A673 (cell line): ENCODE data around the gene USP48. TPM values are rescaled to one million over a fixed set of nuclear protein-coding genes. Genes with fewer than 3 reads are reported as not detected.

Experiments
- BruUV-seq: library from RNA; stranded (reverse); fragments of 400-500 nt; replicated peaks from 2 replicates; lab custom pipeline; 2021; lab: Mats Ljungman, UMichigan
- CTCF ChIA-PET: fragments of 300-600 bp; sonication (Branson Sonifier 250); formaldehyde crosslinking; loops from one replicate; lab custom pipeline; 2022; ENCODE audit warnings: antibody characterized with exemption; lab: Charles Lee
- POLR2A ChIA-PET: fragments of 300-600 bp; sonication (Branson Sonifier 250); formaldehyde crosslinking; loops from one replicate; lab custom pipeline; 2022; ENCODE audit warnings: antibody characterized with exemption; ENCODE audit not compliant: low non-redundant PET; lab: Charles Lee
- DNase-seq: peaks from one replicate; pipeline ENCODE4 v3.0.0-alpha.2; 2015; ENCODE audit warnings: low spot score
- H3K27ac ChIP-seq: fragments of 200-600 bp; sonication (generic); 2 replicates; pipeline ENCODE4 v1.5.1; 2016; ENCODE audit warnings: mixed run types, low read depth, mild to moderate bottlenecking, mixed read lengths, antibody characterized with exemption, low read length; ENCODE audit not compliant: poor library complexity, severe bottlenecking
- H3K27me3 ChIP-seq: fragments of 200-600 bp; sonication (generic); replicated peaks from 2 replicates; pipeline ENCODE4 v1.6.1; 2017; ENCODE audit warnings: mixed run types, low read depth, mild to moderate bottlenecking, mixed read lengths, antibody characterized with exemption, low read length; ENCODE audit not compliant: insufficient read depth, poor library complexity
- H3K36me3 ChIP-seq: fragments of 200-600 bp; sonication (generic); 2 replicates; pipeline ENCODE4 v1.6.1; 2016; ENCODE audit warnings: mixed run types, mild to moderate bottlenecking, mixed read lengths, antibody characterized with exemption, low read length; ENCODE audit not compliant: insufficient read depth, poor library complexity, severe bottlenecking
- H3K4me1 ChIP-seq: fragments of 200-600 bp; sonication (generic); 2 replicates; pipeline ENCODE4 v1.6.1; 2017; ENCODE audit warnings: mixed run types, mild to moderate bottlenecking, mixed read lengths, antibody characterized with exemption, low read length; ENCODE audit not compliant: insufficient read depth, poor library complexity, severe bottlenecking
- H3K4me3 ChIP-seq: fragments of 200-600 bp; sonication (generic); 2 replicates; pipeline ENCODE4 v1.5.1; 2016; ENCODE audit warnings: low read depth, mixed run types, mild to moderate bottlenecking, mixed read lengths, low read length; ENCODE audit not compliant: poor library complexity, severe bottlenecking
- H3K9me3 ChIP-seq: fragments of 200-600 bp; sonication (generic); 2 replicates; pipeline ENCODE4 v1.6.1; 2016; ENCODE audit warnings: mixed run types, low read depth, mild to moderate bottlenecking, mixed read lengths, antibody characterized with exemption, low read length; ENCODE audit not compliant: poor library complexity, severe bottlenecking
- EZH2 ChIP-seq: fragments of 200-600 bp; sonication (generic); IDR thresholded peaks from 2 replicates; pipeline ENCODE4 v1.6.1; 2017; ENCODE audit warnings: borderline replicate concordance, low read depth, mild to moderate bottlenecking, mixed read lengths, antibody characterized with exemption, low read length; ENCODE audit not compliant: poor library complexity, severe bottlenecking
- intact Hi-C: fragments of 100-400 bp; cut with micrococcal nuclease; formaldehyde crosslinking; loops from one replicate; pipeline ENCODE4 v1.10.0; 2022; ENCODE audit not compliant: unreplicated experiment
- total RNA-seq: library from RNA; stranded (reverse); gene quantifications from 2 replicates; pipeline ENCODE4 v1.2.3, GENCODE V29; 2021
- TF ChIP-seq, protein P1 (sequence below): fragments of 300-800, 200-600 bp; sonication (generic); conservative IDR thresholded peaks from 2 replicates; pipeline ENCODE4 v1.5.1; 2017; ENCODE audit warnings: low read depth, mild to moderate bottlenecking, antibody characterized with exemption, low read length, moderate library complexity, mixed read lengths

Gene USP48
- total RNA-seq, 1 experiment from 2014 or later = 74.1 TPM

GRCh38 chr1:21687081-21687529, 95.8 kb downstream of the USP48 start:
- no peak for DNase-seq
- Histone ChIP-seq H3K4me3 (no peak overlapping the region), H3K27me3 (no peaks in the 10 kb centered on the region), H3K36me3 (peaks cover 54% of the 10 kb centered on the region), H3K9me3 (no peaks in the 10 kb centered on the region), H3K27ac (peak overlapping the region; percentile 8), H3K4me1 (no peaks in the 10 kb centered on the region)
- POLR2A ChIA-PET = no interaction called here
- BruUV-seq = no TSS peak
- CTCF ChIA-PET = no interaction called here
- intact Hi-C loops = no loop called here
- TF ChIP-seq, protein P1, sequence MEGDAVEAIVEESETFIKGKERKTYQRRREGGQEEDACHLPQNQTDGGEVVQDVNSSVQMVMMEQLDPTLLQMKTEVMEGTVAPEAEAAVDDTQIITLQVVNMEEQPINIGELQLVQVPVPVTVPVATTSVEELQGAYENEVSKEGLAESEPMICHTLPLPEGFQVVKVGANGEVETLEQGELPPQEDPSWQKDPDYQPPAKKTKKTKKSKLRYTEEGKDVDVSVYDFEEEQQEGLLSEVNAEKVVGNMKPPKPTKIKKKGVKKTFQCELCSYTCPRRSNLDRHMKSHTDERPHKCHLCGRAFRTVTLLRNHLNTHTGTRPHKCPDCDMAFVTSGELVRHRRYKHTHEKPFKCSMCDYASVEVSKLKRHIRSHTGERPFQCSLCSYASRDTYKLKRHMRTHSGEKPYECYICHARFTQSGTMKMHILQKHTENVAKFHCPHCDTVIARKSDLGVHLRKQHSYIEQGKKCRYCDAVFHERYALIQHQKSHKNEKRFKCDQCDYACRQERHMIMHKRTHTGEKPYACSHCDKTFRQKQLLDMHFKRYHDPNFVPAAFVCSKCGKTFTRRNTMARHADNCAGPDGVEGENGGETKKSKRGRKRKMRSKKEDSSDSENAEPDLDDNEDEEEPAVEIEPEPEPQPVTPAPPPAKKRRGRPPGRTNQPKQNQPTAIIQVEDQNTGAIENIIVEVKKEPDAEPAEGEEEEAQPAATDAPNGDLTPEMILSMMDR = no peak
- TF ChIP-seq EZH2 = no peak

DNA sequence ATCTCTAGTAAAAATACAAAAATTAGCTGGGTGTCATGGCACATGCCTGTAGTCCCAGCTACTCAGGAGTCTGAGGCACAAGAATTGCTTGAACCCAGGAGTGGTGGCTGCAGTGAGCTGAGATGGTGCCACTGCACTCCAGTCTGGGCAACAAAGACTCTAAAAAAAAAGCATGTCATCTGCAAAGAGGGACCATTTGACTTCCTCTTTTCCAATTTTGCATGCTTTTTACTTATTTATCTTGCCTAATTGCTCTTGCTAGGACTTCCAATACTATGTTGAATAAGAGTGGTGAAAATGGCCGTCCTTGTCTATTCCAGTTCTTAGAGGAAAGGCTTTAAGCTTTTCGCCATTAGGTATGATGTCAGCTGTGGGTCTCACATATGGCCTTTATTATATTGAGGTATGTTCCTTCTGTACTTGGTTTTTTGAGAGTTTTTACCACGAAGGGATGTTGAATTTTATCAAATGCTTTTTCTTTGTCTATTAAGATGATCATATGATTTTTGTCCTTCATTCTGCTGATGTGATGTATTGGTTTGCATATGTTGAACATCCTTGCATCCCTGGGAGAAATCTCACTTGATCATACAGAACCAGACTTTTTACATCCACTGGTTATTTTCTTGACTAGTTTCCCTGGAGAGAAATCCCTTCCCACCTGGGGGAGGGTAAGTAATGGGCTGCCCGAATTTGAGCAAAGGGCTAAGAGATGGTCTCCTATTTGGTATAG, 96.8 kb downstream of the USP48 start:
- no peaks in the 10 kb centered on the region for H3K9me3 ChIP-seq
- H3K27me3 ChIP-seq = no peaks in the 10 kb centered on the region
- no peak overlapping the region for H3K27ac ChIP-seq
- TF ChIP-seq, protein P1 = no peak
- no peak for TF ChIP-seq EZH2
- ChIA-PET POLR2A (no interaction called here), CTCF (no interaction called here)
- peaks cover 54% of the 10 kb centered on the region for H3K36me3 ChIP-seq
- intact Hi-C loops = no loop called here
- H3K4me3 ChIP-seq = no peak overlapping the region
- DNase-seq = no peak
- H3K4me1 ChIP-seq = no peaks in the 10 kb centered on the region
- BruUV-seq = no TSS peak

- peaks cover 35% of the 10 kb centered on the region for H3K36me3 ChIP-seq
- no peak for TF ChIP-seq EZH2
- TF ChIP-seq, protein P1 = no peak
- no peak overlapping the region for H3K4me3 ChIP-seq
- POLR2A ChIA-PET = no interaction called here
- no peaks in the 10 kb centered on the region for H3K4me1 ChIP-seq
- no peaks in the 10 kb centered on the region for H3K9me3 ChIP-seq
- no peak overlapping the region for H3K27ac ChIP-seq
- BruUV-seq = no TSS peak
- no peak for DNase-seq
- H3K27me3 ChIP-seq = no peaks in the 10 kb centered on the region
- intact Hi-C loops = no loop called here
- CTCF ChIA-PET = no interaction called here
These were observed 101.5 kb downstream of the USP48 start for GRCh38 chr1:21681426-21681825.
